ENCODE results near the gene LPXN.

Gene LPXN

DNA sequence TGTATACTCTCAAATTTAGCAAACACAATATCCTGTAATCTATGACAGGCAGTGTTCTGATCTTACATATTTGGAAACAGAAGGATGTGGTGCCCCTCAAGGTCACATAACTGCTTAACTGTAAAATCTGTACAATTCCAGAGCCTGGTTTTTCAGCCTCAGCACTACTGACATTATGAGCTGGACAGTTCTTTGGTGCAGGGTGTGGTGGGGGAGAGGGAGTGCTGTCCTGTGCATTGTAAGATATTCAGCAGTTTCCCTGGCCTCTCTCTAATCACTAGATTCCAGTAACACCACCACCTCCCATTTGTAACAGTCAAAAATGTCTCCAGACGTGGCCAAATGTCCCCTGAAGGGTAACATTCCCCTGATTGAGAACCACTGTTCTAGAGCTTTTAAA lies 65.9 kb downstream of the LPXN start:
- DNase-seq, result no peak
- Histone ChIP-seq H3K27me3 (ENCODE audit: insufficient read depth, low read depth, severe bottlenecking) (peaks cover 72% of the 10 kb centered on the region), H3K36me3 (no peaks in the 10 kb centered on the region), H3K4me3 (ENCODE audit: low read depth, low read length) (no peak overlapping the region), H3K9me3 (ENCODE audit: severe bottlenecking) (no peaks in the 10 kb centered on the region), H3K27ac (no peak overlapping the region)
- TF ChIP-seq, protein P1, sequence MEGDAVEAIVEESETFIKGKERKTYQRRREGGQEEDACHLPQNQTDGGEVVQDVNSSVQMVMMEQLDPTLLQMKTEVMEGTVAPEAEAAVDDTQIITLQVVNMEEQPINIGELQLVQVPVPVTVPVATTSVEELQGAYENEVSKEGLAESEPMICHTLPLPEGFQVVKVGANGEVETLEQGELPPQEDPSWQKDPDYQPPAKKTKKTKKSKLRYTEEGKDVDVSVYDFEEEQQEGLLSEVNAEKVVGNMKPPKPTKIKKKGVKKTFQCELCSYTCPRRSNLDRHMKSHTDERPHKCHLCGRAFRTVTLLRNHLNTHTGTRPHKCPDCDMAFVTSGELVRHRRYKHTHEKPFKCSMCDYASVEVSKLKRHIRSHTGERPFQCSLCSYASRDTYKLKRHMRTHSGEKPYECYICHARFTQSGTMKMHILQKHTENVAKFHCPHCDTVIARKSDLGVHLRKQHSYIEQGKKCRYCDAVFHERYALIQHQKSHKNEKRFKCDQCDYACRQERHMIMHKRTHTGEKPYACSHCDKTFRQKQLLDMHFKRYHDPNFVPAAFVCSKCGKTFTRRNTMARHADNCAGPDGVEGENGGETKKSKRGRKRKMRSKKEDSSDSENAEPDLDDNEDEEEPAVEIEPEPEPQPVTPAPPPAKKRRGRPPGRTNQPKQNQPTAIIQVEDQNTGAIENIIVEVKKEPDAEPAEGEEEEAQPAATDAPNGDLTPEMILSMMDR (IDR thresholded peaks at IDR 0.05; ENCODE audit: low read depth, low read length), result no peak

DNA sequence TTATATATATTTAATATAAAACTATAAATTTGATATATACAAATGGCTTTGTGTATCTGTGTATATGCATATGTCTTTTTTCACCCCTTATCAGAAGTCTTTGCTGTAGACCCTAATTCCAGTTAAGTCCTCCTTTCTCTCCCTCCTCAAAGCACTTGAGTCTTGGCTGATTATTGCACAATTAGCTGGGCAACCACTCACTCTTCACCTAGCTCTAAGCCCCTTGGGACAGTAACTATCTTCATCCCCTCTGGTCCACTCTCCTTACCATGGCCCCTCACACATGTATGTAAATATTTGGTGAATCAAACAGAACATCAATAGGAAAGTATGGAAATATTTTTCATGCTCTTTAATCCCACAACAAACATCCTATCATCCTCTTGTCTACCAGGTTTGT lies 66.8 kb downstream of the LPXN start:
- no peak overlapping the region for H3K27ac ChIP-seq
- peaks cover 69% of the 10 kb centered on the region for H3K27me3 ChIP-seq (ENCODE audit: insufficient read depth, low read depth, severe bottlenecking)
- H3K4me3 ChIP-seq (ENCODE audit: low read depth, low read length), result no peak overlapping the region
- no peaks in the 10 kb centered on the region for H3K9me3 ChIP-seq (ENCODE audit: severe bottlenecking)
- no peak for DNase-seq
- TF ChIP-seq, protein P1 (IDR thresholded peaks at IDR 0.05; ENCODE audit: low read depth, low read length), result no peak
- no peaks in the 10 kb centered on the region for H3K36me3 ChIP-seq

DNA sequence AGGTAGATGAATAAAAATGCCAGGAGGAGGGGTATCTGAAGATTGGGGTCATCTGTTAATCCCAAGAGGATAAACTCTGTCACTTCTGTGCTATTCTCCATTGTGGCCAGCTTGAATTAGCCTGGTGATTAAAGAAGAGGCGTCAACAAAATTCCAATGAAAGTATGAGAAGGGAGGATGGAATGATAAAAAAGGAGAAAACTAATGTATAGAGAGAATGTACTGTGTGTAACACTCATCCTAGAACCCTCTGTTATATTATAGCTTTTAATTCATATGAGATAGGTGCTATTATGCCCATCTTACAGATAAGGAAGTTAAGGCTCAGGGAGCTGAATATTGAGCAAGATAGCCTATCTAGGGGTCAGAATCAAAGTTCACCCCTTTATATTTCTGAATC lies 67.7 kb downstream of the LPXN start, which contains the start of gene OR5B21:
Gene OR5B21 (minus strand): TSS at position 101 of the 400 bp plus-strand sequence. CDS start 0 bp downstream, at position 101.
- Histone ChIP-seq H3K27ac (no peak within 1 kb of the TSS), H3K4me3 (ENCODE audit: low read depth, low read length) (no peak within 1 kb of the TSS), H3K36me3 (no peaks in the 10 kb centered on the region), H3K27me3 (ENCODE audit: insufficient read depth, low read depth, severe bottlenecking) (peaks cover 73% of the 10 kb centered on the region), H3K9me3 (ENCODE audit: severe bottlenecking) (no peaks in the 10 kb centered on the region)
- no peak for DNase-seq
- TF ChIP-seq, protein P1 (IDR thresholded peaks at IDR 0.05; ENCODE audit: low read depth, low read length), result no peak

DNA sequence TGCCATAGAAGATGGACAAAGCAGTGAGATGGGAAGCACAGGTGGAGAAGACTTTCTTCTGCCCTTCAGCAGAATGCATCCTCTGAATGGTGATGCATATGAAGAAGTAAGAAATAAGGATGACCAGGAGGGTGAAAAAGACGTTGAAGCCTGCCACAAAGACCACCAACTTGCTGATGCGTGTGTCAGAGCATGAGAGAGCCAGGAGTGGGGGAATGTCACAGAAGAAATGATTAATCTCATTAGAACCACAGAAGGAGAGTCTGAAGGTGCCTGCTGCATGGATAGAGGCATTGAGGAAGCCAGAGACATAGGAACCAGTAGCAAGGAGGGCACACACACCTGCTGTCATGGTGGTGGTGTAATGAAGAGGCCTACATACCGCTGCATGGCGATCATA lies 68.3 kb downstream of the LPXN start:
- H3K36me3 ChIP-seq, result no peaks in the 10 kb centered on the region
- H3K27ac ChIP-seq, result no peak overlapping the region
- H3K9me3 ChIP-seq (ENCODE audit: severe bottlenecking), result no peaks in the 10 kb centered on the region
- TF ChIP-seq, protein P1 (IDR thresholded peaks at IDR 0.05; ENCODE audit: low read depth, low read length), result no peak
- DNase-seq, result no peak
- H3K4me3 ChIP-seq (ENCODE audit: low read depth, low read length), result no peak overlapping the region
- peaks cover 74% of the 10 kb centered on the region for H3K27me3 ChIP-seq (ENCODE audit: insufficient read depth, low read depth, severe bottlenecking)

DNA sequence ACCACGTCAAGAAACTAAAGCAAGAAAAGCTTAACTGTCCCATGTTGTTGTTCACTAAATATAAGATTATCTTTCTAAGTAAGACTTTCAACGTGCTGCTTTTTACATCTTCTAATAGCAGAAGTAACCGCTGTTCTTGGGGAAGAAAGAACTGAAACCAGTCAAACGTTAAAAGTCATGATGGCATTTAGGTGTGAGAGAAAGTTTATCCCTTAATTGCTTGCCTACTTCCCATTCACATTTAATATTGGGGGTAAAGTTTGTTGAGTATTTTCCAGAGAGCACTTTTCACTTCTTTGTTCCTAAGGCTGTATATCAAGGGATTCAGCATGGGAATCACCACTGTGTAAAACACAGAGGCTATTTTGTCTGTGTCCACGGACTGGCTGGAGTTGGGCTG lies 68.7 kb downstream of the LPXN start:
- Histone ChIP-seq H3K27ac (no peak overlapping the region), H3K9me3 (ENCODE audit: severe bottlenecking) (no peaks in the 10 kb centered on the region), H3K36me3 (no peaks in the 10 kb centered on the region), H3K27me3 (ENCODE audit: insufficient read depth, low read depth, severe bottlenecking) (peaks cover 75% of the 10 kb centered on the region), H3K4me3 (ENCODE audit: low read depth, low read length) (no peak overlapping the region)
- no peak for DNase-seq
- TF ChIP-seq, protein P1 (IDR thresholded peaks at IDR 0.05; ENCODE audit: low read depth, low read length), result no peak

DNA sequence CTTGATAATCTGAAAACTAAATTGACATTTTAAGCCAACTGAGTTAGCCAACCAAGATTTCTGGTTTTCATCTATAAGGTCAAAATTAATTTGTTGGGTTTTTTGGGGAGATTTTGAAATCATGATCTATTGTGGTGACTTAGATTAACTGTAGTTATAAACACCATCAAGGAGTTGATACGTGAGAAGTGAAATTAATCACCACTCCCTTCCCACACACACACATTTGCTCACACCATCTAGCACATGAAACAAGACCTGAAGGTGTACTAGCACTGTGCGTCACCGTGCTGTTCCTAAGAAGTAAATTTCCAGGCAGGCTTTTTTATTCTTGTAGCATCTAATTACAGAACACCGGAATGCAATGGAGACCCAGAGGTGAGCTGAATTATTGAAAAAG lies 69.8 kb downstream of the LPXN start:
- DNase-seq, result no peak
- no peak overlapping the region for H3K4me3 ChIP-seq (ENCODE audit: low read depth, low read length)
- TF ChIP-seq, protein P1 (IDR thresholded peaks at IDR 0.05; ENCODE audit: low read depth, low read length), result no peak
- H3K27ac ChIP-seq, result no peak overlapping the region
- H3K36me3 ChIP-seq, result no peaks in the 10 kb centered on the region
- peaks cover 64% of the 10 kb centered on the region for H3K27me3 ChIP-seq (ENCODE audit: insufficient read depth, low read depth, severe bottlenecking)
- no peaks in the 10 kb centered on the region for H3K9me3 ChIP-seq (ENCODE audit: severe bottlenecking)
